ENCODE data around the gene PGBD5. TPM values are rescaled to one million over a fixed set of nuclear protein-coding genes. Genes with fewer than 3 reads are reported as not detected.

The PGBD5 gene
- polyA plus RNA-seq, 1 donor (not counting 4 experiments of a cell fraction or from before 2014, with no cell fraction given): 0.28 TPM

DNA sequence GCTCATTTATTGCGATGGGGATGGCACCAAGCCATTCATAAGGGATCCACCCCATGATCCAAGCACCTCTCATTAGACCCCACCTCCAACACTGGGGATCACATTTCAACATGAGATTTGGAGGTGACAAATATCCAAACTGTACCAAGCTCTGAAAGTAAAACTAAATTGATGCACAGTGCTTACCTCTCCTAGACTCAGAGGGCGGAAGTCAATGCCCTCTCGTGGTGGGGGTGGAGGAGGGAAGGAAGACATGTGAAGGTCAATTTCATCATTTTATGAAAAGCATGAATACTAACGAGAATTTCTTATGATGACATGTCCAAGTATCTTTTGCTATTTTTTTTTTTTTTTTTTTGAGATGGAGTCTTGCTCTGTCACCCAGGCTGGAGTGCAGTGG is 120.0 kb downstream of the PGBD5 start:
- Histone ChIP-seq H4K20me1 (ENCODE audit: control insufficient read depth, extremely low read depth, insufficient read depth, low read length) (no peaks in the 10 kb centered on the region), H3K9me3 (ENCODE audit: control insufficient read depth, low read depth, low read length) (no peaks in the 10 kb centered on the region), H3K79me2 (ENCODE audit: control insufficient read depth, insufficient read depth, low read length) (no peaks in the 10 kb centered on the region), H3K4me2 (ENCODE audit: control insufficient read depth, extremely low read depth, insufficient read depth, low read depth, low read length) (no peak overlapping the region), H3K4me1 (ENCODE audit: control insufficient read depth, extremely low read depth, insufficient read depth, low read length) (peaks cover 11% of the 10 kb centered on the region), H3K9me1 (ENCODE audit: control insufficient read depth, extremely low read depth, insufficient read depth, low read length) (no peaks in the 10 kb centered on the region), H3K36me3 (ENCODE audit: control insufficient read depth in 2 of 2, extremely low read depth in 1 of 2, insufficient read depth in 2 of 2, low read length in 2 of 2) (no peaks in the 10 kb centered on the region), H3K9ac (ENCODE audit: control insufficient read depth, extremely low read depth, insufficient read depth, low read length) (no peak overlapping the region), H2AFZ (ENCODE audit: control insufficient read depth, low read length) (no peak overlapping the region), H3K27me3 (ENCODE audit: control insufficient read depth, extremely low read depth, insufficient read depth, low read length) (no peaks in the 10 kb centered on the region), H3K27ac (ENCODE audit: control insufficient read depth, insufficient read depth, low read length) (no peak overlapping the region), H3K4me3 (ENCODE audit: control insufficient read depth in 2 of 3, extremely low read depth in 1 of 3, insufficient read depth in 2 of 3, low read depth in 1 of 3, low read length in 3 of 3) (no peak overlapping the region)
- dilution Hi-C loops (cut with MboI; ENCODE audit: extremely low pct_ligation_motif_present, low sequenced_read_pairs): no loop called here
- FAIRE-seq (no peak), DNase-seq (ENCODE audit: low read depth, low spot score) (no peak)
- TF ChIP-seq, protein P1, sequence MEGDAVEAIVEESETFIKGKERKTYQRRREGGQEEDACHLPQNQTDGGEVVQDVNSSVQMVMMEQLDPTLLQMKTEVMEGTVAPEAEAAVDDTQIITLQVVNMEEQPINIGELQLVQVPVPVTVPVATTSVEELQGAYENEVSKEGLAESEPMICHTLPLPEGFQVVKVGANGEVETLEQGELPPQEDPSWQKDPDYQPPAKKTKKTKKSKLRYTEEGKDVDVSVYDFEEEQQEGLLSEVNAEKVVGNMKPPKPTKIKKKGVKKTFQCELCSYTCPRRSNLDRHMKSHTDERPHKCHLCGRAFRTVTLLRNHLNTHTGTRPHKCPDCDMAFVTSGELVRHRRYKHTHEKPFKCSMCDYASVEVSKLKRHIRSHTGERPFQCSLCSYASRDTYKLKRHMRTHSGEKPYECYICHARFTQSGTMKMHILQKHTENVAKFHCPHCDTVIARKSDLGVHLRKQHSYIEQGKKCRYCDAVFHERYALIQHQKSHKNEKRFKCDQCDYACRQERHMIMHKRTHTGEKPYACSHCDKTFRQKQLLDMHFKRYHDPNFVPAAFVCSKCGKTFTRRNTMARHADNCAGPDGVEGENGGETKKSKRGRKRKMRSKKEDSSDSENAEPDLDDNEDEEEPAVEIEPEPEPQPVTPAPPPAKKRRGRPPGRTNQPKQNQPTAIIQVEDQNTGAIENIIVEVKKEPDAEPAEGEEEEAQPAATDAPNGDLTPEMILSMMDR (optimal IDR thresholded peaks at IDR 0.05 in 1 of 3, IDR thresholded peaks at IDR 0.05 in 1 of 3, conservative IDR thresholded peaks at IDR 0.05 in 1 of 3; ENCODE audit: extremely low read depth in 1 of 3, insufficient read depth in 2 of 3, low read length in 3 of 3): no peak
- no peak for TF ChIP-seq EZH2 (IDR thresholded peaks at IDR 0.05; ENCODE audit: low read length)

DNA sequence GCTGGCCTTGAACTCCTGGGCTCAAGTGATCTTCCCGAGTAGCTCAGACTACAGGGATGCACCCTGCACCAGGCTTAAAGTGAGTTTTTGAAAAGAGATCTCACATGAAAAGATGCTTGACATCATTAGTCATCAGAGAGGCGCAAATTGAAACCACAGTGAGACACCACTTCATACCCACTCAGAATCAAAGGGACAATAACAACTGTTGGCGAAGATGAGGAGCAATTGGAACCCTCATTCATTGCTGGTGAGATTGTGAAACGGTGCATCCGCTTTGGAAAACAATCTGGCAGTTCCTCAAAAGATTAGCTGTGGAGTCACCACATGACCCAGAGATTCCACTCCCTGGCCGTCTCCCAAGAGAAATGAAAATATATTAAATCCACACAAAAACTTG is 122.3 kb downstream of the PGBD5 start:
- H3K9me1 ChIP-seq (ENCODE audit: control insufficient read depth, extremely low read depth, insufficient read depth, low read length): no peaks in the 10 kb centered on the region
- H3K36me3 ChIP-seq (ENCODE audit: control insufficient read depth in 2 of 2, extremely low read depth in 1 of 2, insufficient read depth in 2 of 2, low read length in 2 of 2): no peaks in the 10 kb centered on the region
- H3K9me3 ChIP-seq (ENCODE audit: control insufficient read depth, low read depth, low read length): no peaks in the 10 kb centered on the region
- H3K79me2 ChIP-seq (ENCODE audit: control insufficient read depth, insufficient read depth, low read length): no peaks in the 10 kb centered on the region
- H3K27me3 ChIP-seq (ENCODE audit: control insufficient read depth, extremely low read depth, insufficient read depth, low read length): no peaks in the 10 kb centered on the region
- H3K4me3 ChIP-seq (ENCODE audit: control insufficient read depth in 2 of 3, extremely low read depth in 1 of 3, insufficient read depth in 2 of 3, low read depth in 1 of 3, low read length in 3 of 3): no peak overlapping the region
- no peaks in the 10 kb centered on the region for H4K20me1 ChIP-seq (ENCODE audit: control insufficient read depth, extremely low read depth, insufficient read depth, low read length)
- no peak for TF ChIP-seq EZH2 (IDR thresholded peaks at IDR 0.05; ENCODE audit: low read length)
- TF ChIP-seq, protein P1 (optimal IDR thresholded peaks at IDR 0.05 in 1 of 3, IDR thresholded peaks at IDR 0.05 in 1 of 3, conservative IDR thresholded peaks at IDR 0.05 in 1 of 3; ENCODE audit: extremely low read depth in 1 of 3, insufficient read depth in 2 of 3, low read length in 3 of 3): no peak
- FAIRE-seq (no peak), DNase-seq (ENCODE audit: low read depth, low spot score) (no peak)
- dilution Hi-C loops (cut with MboI; ENCODE audit: extremely low pct_ligation_motif_present, low sequenced_read_pairs): no loop called here
- H3K9ac ChIP-seq (ENCODE audit: control insufficient read depth, extremely low read depth, insufficient read depth, low read length): no peak overlapping the region
- no peak overlapping the region for H3K27ac ChIP-seq (ENCODE audit: control insufficient read depth, insufficient read depth, low read length)
- H3K4me2 ChIP-seq (ENCODE audit: control insufficient read depth, extremely low read depth, insufficient read depth, low read depth, low read length): no peak overlapping the region
- peaks cover 11% of the 10 kb centered on the region for H3K4me1 ChIP-seq (ENCODE audit: control insufficient read depth, extremely low read depth, insufficient read depth, low read length)
- no peak overlapping the region for H2AFZ ChIP-seq (ENCODE audit: control insufficient read depth, low read length)

Data from keratinocyte (primary cell).